Spleen (tissue), 11 donors: ENCODE data around the gene IQGAP2. TPM values are rescaled to one million over a fixed set of nuclear protein-coding genes. Genes with fewer than 3 reads are reported as not detected.

Experiments used
- DNase-seq: peaks from one replicate; pipeline ENCODE4 v3.0.0-alpha.2; 2020
- H3K27ac ChIP-seq, 8 donors: fragments of 200-600 bp; sonication (generic) in 7 of 8; 1 replicate in 4 of 8; 2 replicates in 4 of 8; pipeline versions ENCODE4 v1.5.0 to v1.8.0; 2016 to 2021; ENCODE audit warnings: inconsistent platforms in 4 of 8, mild to moderate bottlenecking in 4 of 8, moderate library complexity in 1 of 8
- H3K27me3 ChIP-seq, 7 donors: fragments of 200-600 bp; sonication (generic) in 6 of 7; replicated peaks in 1 of 7; 1 replicate in 4 of 7; 2 replicates in 3 of 7; pipeline versions ENCODE4 v1.5.0 to v1.8.0; 2016 to 2021; ENCODE audit warnings: inconsistent platforms in 3 of 7, mild to moderate bottlenecking in 1 of 7
- H3K36me3 ChIP-seq, 6 donors: fragments of 200-600 bp; sonication (generic) in 5 of 6; 1 replicate in 4 of 6; 2 replicates in 2 of 6; pipeline versions ENCODE4 v1.5.0 to v1.8.0; 2016 to 2021; ENCODE audit warnings: inconsistent platforms in 2 of 6
- H3K4me1 ChIP-seq, 6 donors: fragments of 200-600 bp; sonication (generic) in 5 of 6; 1 replicate in 3 of 6; 2 replicates in 3 of 6; pipeline versions ENCODE4 v1.5.0 to v1.8.0; 2016 to 2021; ENCODE audit warnings: inconsistent platforms in 3 of 6
- H3K4me3 ChIP-seq, 8 donors: fragments of 200-600 bp; sonication (generic) in 7 of 8; 1 replicate in 4 of 8; 2 replicates in 4 of 8; pipeline versions ENCODE4 v1.5.0 to v1.8.0; 2016 to 2021; ENCODE audit warnings: inconsistent platforms in 4 of 8, mild to moderate bottlenecking in 4 of 8, moderate library complexity in 2 of 8
- H3K9me3 ChIP-seq, 8 donors: fragments of 200-600 bp; sonication (generic) in 7 of 8; 1 replicate in 4 of 8; 2 replicates in 4 of 8; pipeline versions ENCODE4 v1.5.0 to v1.8.0; 2016 to 2021; ENCODE audit warnings: inconsistent platforms in 4 of 8
- CTCF ChIP-seq, 11 experiments: fragments of 200-600 bp in 7 of 11; fragments of 450-650 bp in 4 of 11; sonication (generic) in 4 of 11; IDR thresholded peaks in 8 of 11; conservative IDR thresholded peaks in 3 of 11; 1 replicate in 7 of 11; 2 replicates in 4 of 11; pipeline versions ENCODE4 v1.4.0 to v1.8.0; 2016 to 2021; ENCODE audit warnings: antibody characterized with exemption in 11 of 11, inconsistent platforms in 4 of 11, mild to moderate bottlenecking in 1 of 11
- POLR2A ChIP-seq, 3 donors: fragments of 450-650 bp; IDR thresholded peaks; one replicate each; pipeline ENCODE4 v1.5.1; 2017; ENCODE audit warnings: antibody characterized with exemption in 3 of 3, mild to moderate bottlenecking in 1 of 3
- POLR2AphosphoS5 ChIP-seq, 3 donors: sonication (generic); formaldehyde crosslinking; IDR thresholded peaks; one replicate each; pipeline ENCODE4 v1.5.1; 2017; ENCODE audit warnings: antibody characterized with exemption in 3 of 3
- whole genome bisulfite sequencing, 5 donors: extraction: QIAGEN DNeasy Blood & Tissue Kit in 3 of 5; methylation state at CpG; one replicate each; pipeline versions ENCODE4 v1.1.5 to v1.1.7; 2013 to 2018; 5-methylcytosine and 5-hydroxymethylcytosine counted together
- intact Hi-C: fragments of 100-400 bp; cut with DNase I; formaldehyde crosslinking; loops from one replicate; pipeline ENCODE4 v1.15.0; 2023; ENCODE audit warnings: low total_unique reads
- polyA plus RNA-seq, 3 donors: library from polyadenylated mRNA; stranded (reverse); fragments of 200-250 nt; gene quantifications; one replicate each; pipeline ENCODE4 v1.2.1, GENCODE V29; 2013
- total RNA-seq, 7 donors: library from RNA; depleted of rRNA in 3 of 7; stranded (reverse); fragments of >200 nt in 3 of 7; fragmentation: NEBNext Ultra II Directional in 4 of 7; extraction: Animal tissue kit (Norgen Biotek cat#: 25700) in 4 of 7; gene quantifications; one replicate each; pipeline versions ENCODE4 v1.1.0 to v1.2.1, GENCODE V29; 2016 to 2021
- donor health status: healthy with polysubstance abuse.
- donor health status: DM: no; HTN: no; CAD: no; lungs with moderate emphysema.
- donor health status: DM: no; HTN: no; CAD: no.
- donor health status: Bipolar disorder and iron deficiency.
- donor health status: healthy.
- donor health status: DM: no; HTN: no; CAD: no.
- donor health status: DM: yes; HTN: yes; CAD: no.

Gene IQGAP2
- total and polyA plus RNA-seq, 10 donors: 9.3 to 83.6 (median 52.8) TPM

GRCh38 chr5:76604838-76605237 lies 201.8 kb downstream of the IQGAP2 start:
- peaks cover 5 to 44% (median 11%) of the 10 kb centered on the region in 6 donors for H3K4me1 ChIP-seq
- WGBS, 5 donors: 49 to 100% (median 75%) methylated on average over 2 of the region's 2 CpGs
- intact Hi-C loops: loop anchor here (5.0 to 10.0 kb wide), 2 partner anchors 110 to 167 kb away; partner anchors contain the start of gene F2R
- H3K4me3 ChIP-seq: no peak overlapping the region
- H3K27me3 ChIP-seq: no peaks in the 10 kb centered on the region
- H3K36me3 ChIP-seq: peaks cover 0 to 75% (median 0%) of the 10 kb centered on the region in 6 donors
- no peak overlapping the region for H3K27ac ChIP-seq
- no peak for DNase-seq
- no peaks in the 10 kb centered on the region for H3K9me3 ChIP-seq
- no peak for TF ChIP-seq POLR2AphosphoS5 (IDR thresholded peaks at IDR 0.05)
- no peak for TF ChIP-seq POLR2A (IDR thresholded peaks at IDR 0.05)
- no peak for TF ChIP-seq CTCF (IDR thresholded peaks at IDR 0.05 in 8 of 11, conservative IDR thresholded peaks at IDR 0.05 in 3 of 11)

GRCh38 chr5:76606701-76607100 lies 203.6 kb downstream of the IQGAP2 start:
- intact Hi-C loops: loop anchor here (10.0 kb wide), 1 partner anchor 108 kb away; the partner anchor contains the start of gene F2R
- H3K27ac ChIP-seq: peak overlapping the region in 2 of 8 donors; percentile 0 to 64

GRCh38 chr5:76607353-76607871 lies 204.3 kb downstream of the IQGAP2 start:
- WGBS, 5 donors: 47 to 64% (median 61%) methylated on average over 9 of the region's 9 CpGs
- no peak for TF ChIP-seq POLR2AphosphoS5 (IDR thresholded peaks at IDR 0.05)
- no peak for TF ChIP-seq POLR2A (IDR thresholded peaks at IDR 0.05)
- no peak for TF ChIP-seq CTCF (IDR thresholded peaks at IDR 0.05 in 8 of 11, conservative IDR thresholded peaks at IDR 0.05 in 3 of 11)
- no peak for DNase-seq
- Histone ChIP-seq H3K27ac (peak overlapping the region in 4 of 8 donors; percentile 0 to 64 (median 30)), H3K4me1 (peaks cover 5 to 35% (median 8%) of the 10 kb centered on the region in 6 donors), H3K9me3 (no peaks in the 10 kb centered on the region), H3K36me3 (peaks cover 0 to 77% (median 2%) of the 10 kb centered on the region in 6 donors), H3K4me3 (peak overlapping the region in 1 of 8 donors; percentile 1), H3K27me3 (no peaks in the 10 kb centered on the region)
- intact Hi-C loops: loop anchor here (10.0 kb wide), 1 partner anchor 107 kb away; the partner anchor contains the start of gene F2R

More at GRCh38 chr5:76606701-76607100, 203.6 kb downstream of the IQGAP2 start:
- Histone ChIP-seq H3K27me3 (no peaks in the 10 kb centered on the region), H3K36me3 (peaks cover 0 to 77% (median 2%) of the 10 kb centered on the region in 6 donors), H3K4me3 (no peak overlapping the region), H3K4me1 (peaks cover 5 to 37% (median 9%) of the 10 kb centered on the region in 6 donors), H3K9me3 (no peaks in the 10 kb centered on the region)
- TF ChIP-seq POLR2A (IDR thresholded peaks at IDR 0.05) (no peak), CTCF (IDR thresholded peaks at IDR 0.05 in 8 of 11, conservative IDR thresholded peaks at IDR 0.05 in 3 of 11) (no peak), POLR2AphosphoS5 (IDR thresholded peaks at IDR 0.05) (no peak)
- WGBS, 5 donors: 56 to 97% (median 93%) methylated on average over 2 of the region's 2 CpGs
- no peak for DNase-seq

- 65 to 74% (median 73%) methylated on average over 4 of the region's 4 CpGs for WGBS, 5 donors
These were observed 205.7 kb downstream of the IQGAP2 start for GRCh38 chr5:76608833-76609232.

More at GRCh38 chr5:76608833-76609232, 205.7 kb downstream of the IQGAP2 start:
- Histone ChIP-seq H3K4me3 (no peak overlapping the region), H3K36me3 (peaks cover 0 to 75% (median 2%) of the 10 kb centered on the region in 6 donors), H3K27me3 (no peaks in the 10 kb centered on the region), H3K4me1 (peaks cover 5 to 35% (median 8%) of the 10 kb centered on the region in 6 donors), H3K9me3 (no peaks in the 10 kb centered on the region), H3K27ac (peak overlapping the region in 1 of 8 donors; percentile 64)
- DNase-seq: no peak
- intact Hi-C loops: loop anchor here (10.0 kb wide), 1 partner anchor 106 kb away; the partner anchor contains the start of gene F2R
- TF ChIP-seq CTCF (IDR thresholded peaks at IDR 0.05 in 8 of 11, conservative IDR thresholded peaks at IDR 0.05 in 3 of 11) (no peak), POLR2AphosphoS5 (IDR thresholded peaks at IDR 0.05) (no peak), POLR2A (IDR thresholded peaks at IDR 0.05) (no peak)
